HG02884 (cell line): ENCODE data around the gene PTTG1IP.

Source experiments
- ATAC-seq: cut with Tn5 transposase; IDR thresholded peaks from one replicate; pipeline ENCODE4 v1.9.1; 2021; ENCODE audit warnings: mild to moderate bottlenecking, moderate library complexity; ENCODE audit not compliant: unreplicated experiment

PTTG1IP gene

GRCh38 chr21:44898011-44898488 lies 24.6 kb upstream of the PTTG1IP start:
- ATAC-seq: no peak

- no peak for ATAC-seq
These were observed 24.0 kb upstream of the PTTG1IP start for GRCh38 chr21:44897326-44898010.

- no peak for ATAC-seq
These were observed 23.2 kb upstream of the PTTG1IP start for GRCh38 chr21:44896561-44897286.

- ATAC-seq: no peak
These were observed 22.4 kb upstream of the PTTG1IP start for GRCh38 chr21:44895859-44896258.

- no peak for ATAC-seq
These were observed 21.3 kb upstream of the PTTG1IP start for GRCh38 chr21:44894687-44895302.

- ATAC-seq: no peak
These were observed 20.6 kb upstream of the PTTG1IP start for GRCh38 chr21:44893948-44894656.

GRCh38 chr21:44893278-44893556 lies 19.7 kb upstream of the PTTG1IP start:
- no peak for ATAC-seq

GRCh38 chr21:44892536-44893277 lies 19.2 kb upstream of the PTTG1IP start:
- no peak for ATAC-seq

- ATAC-seq: no peak
These were observed 18.6 kb upstream of the PTTG1IP start for GRCh38 chr21:44892095-44892494.

GRCh38 chr21:44891631-44892031 lies 18.1 kb upstream of the PTTG1IP start:
- no peak for ATAC-seq

- no peak for ATAC-seq
These were observed 17.6 kb upstream of the PTTG1IP start for GRCh38 chr21:44890961-44891541.

- no peak for ATAC-seq
These were observed 16.9 kb upstream of the PTTG1IP start for GRCh38 chr21:44890338-44890931.

- ATAC-seq: no peak
These were observed 16.3 kb upstream of the PTTG1IP start for GRCh38 chr21:44889625-44890337.

GRCh38 chr21:44888581-44889550 lies 15.4 kb upstream of the PTTG1IP start:
- no peak for ATAC-seq

GRCh38 chr21:44887807-44888580 lies 14.5 kb upstream of the PTTG1IP start:
- ATAC-seq: no peak

GRCh38 chr21:44887126-44887806 lies 13.8 kb upstream of the PTTG1IP start:
- ATAC-seq: no peak
